ENCODE results near the gene CSF3.
A peak's percentile ranks its signal among the peaks of the same experiment; 100 is the strongest.

CSF3 gene

DNA sequence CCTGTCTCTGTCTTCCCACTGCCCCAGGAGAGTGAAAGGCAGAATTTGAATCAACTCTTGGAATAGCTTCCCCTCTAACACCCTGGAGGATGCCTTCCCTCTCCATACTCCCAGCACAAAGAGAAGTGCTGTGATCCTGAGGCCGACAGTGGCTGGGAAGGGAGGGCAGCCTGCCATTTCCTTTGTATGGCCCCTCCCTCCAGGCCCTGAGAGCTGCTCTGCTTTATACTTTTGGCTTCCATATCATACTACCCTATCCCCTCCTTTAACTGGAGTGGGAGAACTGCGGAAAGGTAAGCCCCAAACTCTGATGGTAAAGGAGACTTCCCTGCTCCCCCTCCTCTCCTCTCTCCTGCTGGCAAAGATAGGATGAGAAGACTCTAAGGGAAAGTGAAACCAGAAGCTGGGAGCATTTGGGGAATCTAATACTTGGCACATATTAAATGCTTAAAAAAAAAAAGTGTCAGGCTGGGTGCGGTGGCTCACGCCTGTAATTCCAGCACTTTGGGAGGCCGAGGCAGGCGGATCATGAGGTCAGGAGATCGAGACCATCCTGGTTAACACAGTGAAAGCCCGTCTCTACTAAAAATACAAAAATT is 43.0 kb downstream of the CSF3 start:
- TF ChIP-seq, protein P1, sequence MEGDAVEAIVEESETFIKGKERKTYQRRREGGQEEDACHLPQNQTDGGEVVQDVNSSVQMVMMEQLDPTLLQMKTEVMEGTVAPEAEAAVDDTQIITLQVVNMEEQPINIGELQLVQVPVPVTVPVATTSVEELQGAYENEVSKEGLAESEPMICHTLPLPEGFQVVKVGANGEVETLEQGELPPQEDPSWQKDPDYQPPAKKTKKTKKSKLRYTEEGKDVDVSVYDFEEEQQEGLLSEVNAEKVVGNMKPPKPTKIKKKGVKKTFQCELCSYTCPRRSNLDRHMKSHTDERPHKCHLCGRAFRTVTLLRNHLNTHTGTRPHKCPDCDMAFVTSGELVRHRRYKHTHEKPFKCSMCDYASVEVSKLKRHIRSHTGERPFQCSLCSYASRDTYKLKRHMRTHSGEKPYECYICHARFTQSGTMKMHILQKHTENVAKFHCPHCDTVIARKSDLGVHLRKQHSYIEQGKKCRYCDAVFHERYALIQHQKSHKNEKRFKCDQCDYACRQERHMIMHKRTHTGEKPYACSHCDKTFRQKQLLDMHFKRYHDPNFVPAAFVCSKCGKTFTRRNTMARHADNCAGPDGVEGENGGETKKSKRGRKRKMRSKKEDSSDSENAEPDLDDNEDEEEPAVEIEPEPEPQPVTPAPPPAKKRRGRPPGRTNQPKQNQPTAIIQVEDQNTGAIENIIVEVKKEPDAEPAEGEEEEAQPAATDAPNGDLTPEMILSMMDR (IDR thresholded peaks at IDR 0.05; ENCODE audit: low read depth, low read length) = no peak
- H3K4me3 ChIP-seq (ENCODE audit: low read depth, low read length) = no peak overlapping the region

DNA sequence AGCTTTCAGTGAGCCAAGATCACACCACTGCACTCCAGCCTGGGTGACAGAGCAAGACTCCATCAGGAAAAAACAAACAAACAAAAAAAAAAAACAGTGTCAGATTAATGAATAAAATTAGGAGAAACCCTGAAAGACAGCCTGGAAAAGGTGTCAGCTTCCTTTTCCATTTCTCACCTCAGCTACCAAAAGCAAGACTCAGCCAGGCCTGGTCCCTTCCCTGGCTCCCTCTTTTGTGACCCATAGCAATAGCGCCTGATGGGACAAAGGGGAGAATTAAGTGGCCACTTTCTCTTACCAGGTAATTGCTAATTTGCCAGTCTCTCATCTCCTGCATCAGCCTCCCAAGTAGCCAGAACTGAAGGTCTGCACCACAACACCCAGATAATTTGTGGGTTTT is 43.6 kb downstream of the CSF3 start:
- H3K4me3 ChIP-seq (ENCODE audit: low read depth, low read length) = no peak overlapping the region
- TF ChIP-seq, protein P1 (IDR thresholded peaks at IDR 0.05; ENCODE audit: low read depth, low read length) = no peak

DNA sequence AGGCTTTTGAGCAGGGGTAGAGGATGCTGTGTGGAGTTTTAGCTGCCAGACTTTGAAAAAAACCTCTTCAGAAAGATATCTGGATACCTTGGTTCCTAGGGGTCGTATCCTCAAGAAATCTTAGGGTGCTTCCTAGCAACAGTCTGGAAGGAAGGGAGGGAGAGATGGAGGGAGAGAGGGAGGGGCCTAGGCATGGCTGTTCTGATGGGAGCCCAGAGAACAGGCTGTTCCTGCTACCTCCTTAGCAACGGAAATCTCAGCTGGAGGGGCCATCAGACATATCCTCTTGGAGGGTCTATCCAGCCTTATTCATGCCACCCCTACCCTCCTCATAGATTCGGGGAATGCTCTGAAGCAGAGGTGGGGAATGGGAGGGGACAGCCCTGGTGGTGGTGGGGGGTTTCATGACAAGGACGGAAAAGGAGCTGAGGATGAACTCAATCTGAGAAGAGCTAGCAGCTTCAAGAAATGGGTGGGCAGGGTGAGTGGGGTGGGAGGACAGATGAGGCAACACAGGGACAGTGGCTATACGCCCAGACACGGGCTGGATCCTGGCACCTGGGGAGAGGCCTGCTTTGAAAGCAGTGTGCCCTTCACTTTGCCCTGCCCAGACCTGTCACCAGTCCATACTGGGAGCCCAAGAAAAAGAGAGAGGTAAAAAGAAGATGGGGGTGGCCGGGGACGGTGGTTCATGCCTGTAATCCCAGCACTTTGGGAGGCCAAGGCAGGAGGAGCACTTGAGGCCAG is 44.7 kb downstream of the CSF3 start:
- TF ChIP-seq, protein P1 (IDR thresholded peaks at IDR 0.05; ENCODE audit: low read depth, low read length) = no peak
- H3K4me3 ChIP-seq (ENCODE audit: low read depth, low read length) = no peak overlapping the region

- no peak overlapping the region for H3K4me3 ChIP-seq (ENCODE audit: low read depth, low read length)
- TF ChIP-seq, protein P1 (IDR thresholded peaks at IDR 0.05; ENCODE audit: low read depth, low read length) = no peak
Observed at GRCh38 chr17:40060887-40061608, 45.8 kb downstream of the CSF3 start.

- no peak overlapping the region for H3K4me3 ChIP-seq (ENCODE audit: low read depth, low read length)
- TF ChIP-seq, protein P1 (IDR thresholded peaks at IDR 0.05; ENCODE audit: low read depth, low read length) = no peak
Observed at GRCh38 chr17:40061609-40062038, 46.4 kb downstream of the CSF3 start.

DNA sequence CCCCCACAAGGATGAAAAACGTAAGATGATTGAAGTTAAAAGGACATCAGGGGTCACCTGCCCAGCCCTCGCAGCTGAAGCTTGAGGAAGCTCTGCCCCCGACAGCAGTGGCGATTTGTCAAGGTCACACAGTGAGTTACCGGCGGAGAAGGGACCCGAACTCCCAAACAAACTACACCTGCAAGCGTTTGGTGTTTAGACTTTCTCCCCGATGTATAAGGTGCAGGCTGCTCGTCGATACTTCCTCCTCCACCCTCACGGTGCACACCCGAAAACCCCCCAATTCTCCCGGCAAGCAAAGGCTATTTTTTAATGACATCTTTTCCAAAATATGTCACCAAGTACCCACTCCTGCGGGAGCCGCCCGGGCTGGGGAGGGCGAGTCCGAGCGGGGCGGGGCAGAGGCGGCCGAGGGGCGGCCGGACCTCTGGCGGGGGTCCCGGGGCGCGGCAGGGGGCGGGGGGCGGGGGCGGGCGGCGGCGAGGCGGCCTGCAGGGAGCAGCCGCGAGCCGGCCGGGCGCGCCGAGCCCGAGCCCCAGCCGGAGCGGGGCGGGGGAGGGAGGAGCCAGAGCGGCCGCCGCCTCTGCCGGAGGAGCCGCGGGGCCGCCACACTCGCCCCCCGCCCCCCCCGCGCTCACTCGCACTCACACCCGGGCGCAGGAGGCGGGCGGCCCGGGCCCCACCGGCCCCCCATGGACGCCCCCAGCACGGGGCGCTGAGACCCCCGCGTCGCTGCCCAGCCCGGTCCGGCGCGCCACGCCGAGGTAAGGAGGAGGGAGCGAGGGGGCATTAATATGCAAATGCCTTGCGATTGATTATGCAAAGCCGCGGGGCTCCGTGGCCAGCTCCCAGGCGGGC is 47.3 kb downstream of the CSF3 start, which contains the start of gene THRA:
Gene THRA (plus strand): TSS at position 637 of the 858 bp plus-strand sequence. CDS start 11,524 bp downstream, outside the sequence.
- H3K4me3 ChIP-seq (ENCODE audit: low read depth, low read length) = peak within 1 kb of the TSS; percentile 94
- TF ChIP-seq, protein P1 (IDR thresholded peaks at IDR 0.05; ENCODE audit: low read depth, low read length) = no peak
